Calu3 (cell line): ENCODE results near the gene CSF1. TPM values are rescaled to one million over a fixed set of nuclear protein-coding genes. Genes with fewer than 3 reads are reported as not detected.

Source experiments
- BruUV-seq: library from RNA; stranded (reverse); fragments of 400-500 nt; replicated peaks from 2 replicates; lab custom pipeline; 2021; lab: Mats Ljungman, UMichigan
- CTCF ChIA-PET: fragments of 300-600 bp; sonication (Branson Sonifier 250); formaldehyde crosslinking; loops from one replicate; lab custom pipeline; 2022; ENCODE audit warnings: antibody characterized with exemption; lab: Charles Lee
- DNase-seq: peaks from one replicate; pipeline ENCODE4 v3.0.0; 2022
- H3K27ac Mint-ChIP-seq: one replicate; pipeline ENCODE4 v1.8.0; 2022; ENCODE audit warnings: mixed read lengths; ENCODE audit not compliant: unreplicated experiment
- H3K27me3 Mint-ChIP-seq: one replicate; pipeline ENCODE4 v1.8.0; 2022; ENCODE audit warnings: mixed read lengths; ENCODE audit not compliant: unreplicated experiment
- H3K36me3 Mint-ChIP-seq: one replicate; pipeline ENCODE4 v1.8.0; 2022; ENCODE audit warnings: mild to moderate bottlenecking, moderate library complexity, mixed read lengths; ENCODE audit not compliant: insufficient read depth, unreplicated experiment
- H3K4me1 Mint-ChIP-seq: one replicate; pipeline ENCODE4 v1.8.0; 2022; ENCODE audit warnings: mild to moderate bottlenecking, low read depth, mixed read lengths; ENCODE audit not compliant: unreplicated experiment
- H3K4me3 Mint-ChIP-seq: one replicate; pipeline ENCODE4 v1.8.0; 2022; ENCODE audit warnings: mild to moderate bottlenecking, low read depth, moderate library complexity, mixed read lengths; ENCODE audit not compliant: unreplicated experiment
- H3K9me3 Mint-ChIP-seq: one replicate; pipeline ENCODE4 v1.8.0; 2022; ENCODE audit warnings: low read depth, mixed read lengths; ENCODE audit not compliant: unreplicated experiment
- intact Hi-C: fragments of 100-400 bp; cut with micrococcal nuclease; formaldehyde crosslinking; loops from one replicate; pipeline ENCODE4 v1.10.0; 2022; ENCODE audit not compliant: unreplicated experiment
- total RNA-seq: library from RNA; stranded (reverse); gene quantifications from 2 replicates; pipeline ENCODE4 v1.2.3, GENCODE V29; 2022
- TF ChIP-seq, protein P1 (sequence below): fragments of 200-600 bp; IDR thresholded peaks from one replicate; pipeline ENCODE4 v1.8.0; 2022; ENCODE audit warnings: antibody characterized with exemption; ENCODE audit not compliant: unreplicated experiment

CSF1 gene
- total RNA-seq, 1 experiment from 2014 or later = 10.8 TPM

DNA sequence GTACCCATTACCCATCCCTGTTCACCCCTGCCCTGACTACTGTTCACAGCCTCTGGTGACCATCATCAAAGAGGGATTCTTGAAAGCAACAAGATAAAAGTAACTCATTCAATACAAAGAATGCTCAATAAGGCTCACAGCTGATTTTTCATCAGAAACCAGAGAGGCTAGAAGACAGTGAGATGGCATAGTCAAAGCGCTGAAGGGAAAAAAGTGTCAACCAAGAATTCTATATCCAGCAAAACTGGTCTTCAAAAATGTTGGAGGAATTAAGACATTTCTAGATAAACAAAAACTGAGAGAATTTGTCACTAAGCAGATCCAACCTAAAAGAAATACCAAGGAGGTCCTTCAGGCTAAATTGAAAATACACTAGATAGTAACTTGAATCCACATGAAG lies 27.1 kb downstream of the CSF1 start:
- no TSS peak for BruUV-seq
- Mint-ChIP-seq H3K36me3 (peaks cover 16% of the 10 kb centered on the region), H3K27me3 (no peaks in the 10 kb centered on the region), H3K4me1 (peaks cover 31% of the 10 kb centered on the region), H3K4me3 (no peak overlapping the region), H3K27ac (no peak overlapping the region), H3K9me3 (peaks cover 3% of the 10 kb centered on the region)
- DNase-seq = no peak
- TF ChIP-seq, protein P1, sequence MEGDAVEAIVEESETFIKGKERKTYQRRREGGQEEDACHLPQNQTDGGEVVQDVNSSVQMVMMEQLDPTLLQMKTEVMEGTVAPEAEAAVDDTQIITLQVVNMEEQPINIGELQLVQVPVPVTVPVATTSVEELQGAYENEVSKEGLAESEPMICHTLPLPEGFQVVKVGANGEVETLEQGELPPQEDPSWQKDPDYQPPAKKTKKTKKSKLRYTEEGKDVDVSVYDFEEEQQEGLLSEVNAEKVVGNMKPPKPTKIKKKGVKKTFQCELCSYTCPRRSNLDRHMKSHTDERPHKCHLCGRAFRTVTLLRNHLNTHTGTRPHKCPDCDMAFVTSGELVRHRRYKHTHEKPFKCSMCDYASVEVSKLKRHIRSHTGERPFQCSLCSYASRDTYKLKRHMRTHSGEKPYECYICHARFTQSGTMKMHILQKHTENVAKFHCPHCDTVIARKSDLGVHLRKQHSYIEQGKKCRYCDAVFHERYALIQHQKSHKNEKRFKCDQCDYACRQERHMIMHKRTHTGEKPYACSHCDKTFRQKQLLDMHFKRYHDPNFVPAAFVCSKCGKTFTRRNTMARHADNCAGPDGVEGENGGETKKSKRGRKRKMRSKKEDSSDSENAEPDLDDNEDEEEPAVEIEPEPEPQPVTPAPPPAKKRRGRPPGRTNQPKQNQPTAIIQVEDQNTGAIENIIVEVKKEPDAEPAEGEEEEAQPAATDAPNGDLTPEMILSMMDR = no peak
- intact Hi-C loops = no loop called here
- CTCF ChIA-PET = no interaction called here

DNA sequence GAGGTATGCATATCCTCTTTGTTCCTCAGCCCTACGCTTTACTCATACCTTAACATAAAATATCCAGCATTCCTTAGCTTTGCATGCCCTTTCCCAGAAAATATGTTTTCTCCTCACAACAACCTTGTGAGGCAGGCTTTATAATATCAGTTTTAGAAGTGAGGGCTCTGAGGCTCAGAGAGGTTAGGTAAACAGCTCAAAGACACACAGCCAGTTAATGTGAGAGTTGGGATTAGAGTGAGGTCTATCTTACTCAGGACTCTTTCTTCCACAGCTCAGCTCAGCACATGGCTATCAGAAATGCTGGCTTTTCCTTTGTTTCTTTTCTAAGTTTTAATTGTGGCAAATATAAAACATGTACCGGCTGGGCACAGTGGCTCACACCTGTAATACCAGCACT lies 27.9 kb downstream of the CSF1 start:
- no TSS peak for BruUV-seq
- H3K9me3 Mint-ChIP-seq = peaks cover 3% of the 10 kb centered on the region
- H3K27ac Mint-ChIP-seq = no peak overlapping the region
- peaks cover 28% of the 10 kb centered on the region for H3K4me1 Mint-ChIP-seq
- no peak overlapping the region for H3K4me3 Mint-ChIP-seq
- DNase-seq = no peak
- TF ChIP-seq, protein P1 = no peak
- no peaks in the 10 kb centered on the region for H3K27me3 Mint-ChIP-seq
- CTCF ChIA-PET = no interaction called here
- intact Hi-C loops = no loop called here
- H3K36me3 Mint-ChIP-seq = peaks cover 16% of the 10 kb centered on the region

DNA sequence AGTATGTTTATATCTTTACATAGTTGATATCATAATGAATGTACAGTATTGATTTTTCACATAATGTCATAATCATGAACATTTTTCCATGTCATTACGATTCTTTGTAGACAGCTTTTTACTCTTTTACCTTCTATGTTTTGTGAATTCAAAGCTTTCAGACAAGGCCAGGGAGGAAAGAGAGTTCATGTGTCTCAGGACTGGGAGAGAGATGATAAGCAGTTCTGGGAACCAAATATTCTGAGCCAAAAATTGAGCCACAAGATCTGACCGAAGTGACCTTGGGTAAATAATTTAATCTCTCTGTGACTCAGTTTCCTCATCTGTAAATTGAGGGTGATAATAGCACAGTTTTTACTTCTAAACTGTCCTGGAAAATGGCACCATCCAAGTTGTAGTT lies 31.8 kb downstream of the CSF1 start:
- Mint-ChIP-seq H3K9me3 (peaks cover 3% of the 10 kb centered on the region), H3K36me3 (no peaks in the 10 kb centered on the region), H3K4me1 (peaks cover 16% of the 10 kb centered on the region), H3K27me3 (no peaks in the 10 kb centered on the region), H3K27ac (no peak overlapping the region), H3K4me3 (no peak overlapping the region)
- CTCF ChIA-PET = no interaction called here
- BruUV-seq = no TSS peak
- TF ChIP-seq, protein P1 = no peak
- DNase-seq = no peak
- intact Hi-C loops = no loop called here

DNA sequence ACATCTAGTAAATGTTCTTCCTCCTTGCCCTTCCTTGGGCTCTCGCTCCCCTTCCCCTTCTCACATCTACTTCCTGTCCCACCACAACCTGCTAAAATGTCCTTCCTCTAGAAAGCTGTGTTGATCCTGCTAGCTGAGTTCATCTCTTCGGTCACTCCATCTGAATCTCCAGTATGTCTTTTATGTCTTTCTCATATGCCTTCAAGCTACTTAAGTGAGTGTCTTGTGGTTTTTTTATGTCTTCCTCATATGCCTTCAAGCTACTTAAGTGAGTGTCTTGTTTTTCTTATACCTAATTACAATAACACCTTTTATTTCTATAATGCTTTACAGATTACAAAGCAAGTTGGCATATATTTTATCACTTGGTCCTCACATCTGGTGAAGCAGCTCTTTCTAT lies 33.9 kb downstream of the CSF1 start:
- no peak for DNase-seq
- no TSS peak for BruUV-seq
- H3K36me3 Mint-ChIP-seq = peaks cover 7% of the 10 kb centered on the region
- H3K27ac Mint-ChIP-seq = no peak overlapping the region
- no peak overlapping the region for H3K4me3 Mint-ChIP-seq
- CTCF ChIA-PET = no interaction called here
- no peaks in the 10 kb centered on the region for H3K27me3 Mint-ChIP-seq
- intact Hi-C loops = no loop called here
- TF ChIP-seq, protein P1 = no peak
- H3K4me1 Mint-ChIP-seq = peaks cover 24% of the 10 kb centered on the region
- H3K9me3 Mint-ChIP-seq = peaks cover 3% of the 10 kb centered on the region
